Neutrophil (primary cell): ENCODE measurements around the gene HERC5.

Experiments used
- H3K27ac ChIP-seq: fragments of 200-600 bp; sonication (generic); 2 replicates; pipeline ENCODE4 v1.5.1; 2016; ENCODE audit warnings: mild to moderate bottlenecking, moderate library complexity
- H3K27me3 ChIP-seq: fragments of 200-600 bp; sonication (generic); 2 replicates; pipeline ENCODE4 v1.6.0; 2016; ENCODE audit warnings: mild to moderate bottlenecking
- H3K36me3 ChIP-seq: fragments of 200-600 bp; sonication (generic); 2 replicates; pipeline ENCODE4 v1.5.1; 2017
- H3K4me1 ChIP-seq, 2 experiments: fragments of 200-600 bp in 1 of 2; sonication (generic) in 1 of 2; 1 replicate in 1 of 2; 2 replicates in 1 of 2; pipeline versions ENCODE4 v1.5.1 to v1.6.1; 2013 to 2016; ENCODE audit warnings: low read depth in 1 of 2, low read length in 1 of 2, mild to moderate bottlenecking in 1 of 2, moderate library complexity in 1 of 2; ENCODE audit not compliant: control insufficient read depth in 1 of 2, insufficient read depth in 1 of 2
- H3K4me3 ChIP-seq, 2 experiments: fragments of 200-600 bp in 1 of 2; sonication (generic) in 1 of 2; 1 replicate in 1 of 2; 2 replicates in 1 of 2; pipeline ENCODE4 v1.5.1; 2013 to 2016; ENCODE audit warnings: low read depth in 1 of 2, low read length in 1 of 2, mild to moderate bottlenecking in 1 of 2, moderate library complexity in 1 of 2
- H3K9me3 ChIP-seq: fragments of 200-600 bp; sonication (generic); 2 replicates; pipeline ENCODE4 v1.5.1; 2016
- TF ChIP-seq, protein P1 (sequence below): fragments of 200-600 bp; sonication (generic); IDR thresholded peaks from 2 replicates; pipeline ENCODE4 v1.5.1; 2016; ENCODE audit warnings: antibody characterized with exemption

HERC5 gene

GRCh38 chr4:88531549-88531948 is 74.6 kb downstream of the HERC5 start:
- H3K4me3 ChIP-seq: no peak overlapping the region
- H3K9me3 ChIP-seq: no peaks in the 10 kb centered on the region
- H3K27me3 ChIP-seq: no peaks in the 10 kb centered on the region
- TF ChIP-seq, protein P1, sequence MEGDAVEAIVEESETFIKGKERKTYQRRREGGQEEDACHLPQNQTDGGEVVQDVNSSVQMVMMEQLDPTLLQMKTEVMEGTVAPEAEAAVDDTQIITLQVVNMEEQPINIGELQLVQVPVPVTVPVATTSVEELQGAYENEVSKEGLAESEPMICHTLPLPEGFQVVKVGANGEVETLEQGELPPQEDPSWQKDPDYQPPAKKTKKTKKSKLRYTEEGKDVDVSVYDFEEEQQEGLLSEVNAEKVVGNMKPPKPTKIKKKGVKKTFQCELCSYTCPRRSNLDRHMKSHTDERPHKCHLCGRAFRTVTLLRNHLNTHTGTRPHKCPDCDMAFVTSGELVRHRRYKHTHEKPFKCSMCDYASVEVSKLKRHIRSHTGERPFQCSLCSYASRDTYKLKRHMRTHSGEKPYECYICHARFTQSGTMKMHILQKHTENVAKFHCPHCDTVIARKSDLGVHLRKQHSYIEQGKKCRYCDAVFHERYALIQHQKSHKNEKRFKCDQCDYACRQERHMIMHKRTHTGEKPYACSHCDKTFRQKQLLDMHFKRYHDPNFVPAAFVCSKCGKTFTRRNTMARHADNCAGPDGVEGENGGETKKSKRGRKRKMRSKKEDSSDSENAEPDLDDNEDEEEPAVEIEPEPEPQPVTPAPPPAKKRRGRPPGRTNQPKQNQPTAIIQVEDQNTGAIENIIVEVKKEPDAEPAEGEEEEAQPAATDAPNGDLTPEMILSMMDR: no peak
- no peaks in the 10 kb centered on the region for H3K4me1 ChIP-seq
- H3K27ac ChIP-seq: no peak overlapping the region
- H3K36me3 ChIP-seq: no peaks in the 10 kb centered on the region

DNA sequence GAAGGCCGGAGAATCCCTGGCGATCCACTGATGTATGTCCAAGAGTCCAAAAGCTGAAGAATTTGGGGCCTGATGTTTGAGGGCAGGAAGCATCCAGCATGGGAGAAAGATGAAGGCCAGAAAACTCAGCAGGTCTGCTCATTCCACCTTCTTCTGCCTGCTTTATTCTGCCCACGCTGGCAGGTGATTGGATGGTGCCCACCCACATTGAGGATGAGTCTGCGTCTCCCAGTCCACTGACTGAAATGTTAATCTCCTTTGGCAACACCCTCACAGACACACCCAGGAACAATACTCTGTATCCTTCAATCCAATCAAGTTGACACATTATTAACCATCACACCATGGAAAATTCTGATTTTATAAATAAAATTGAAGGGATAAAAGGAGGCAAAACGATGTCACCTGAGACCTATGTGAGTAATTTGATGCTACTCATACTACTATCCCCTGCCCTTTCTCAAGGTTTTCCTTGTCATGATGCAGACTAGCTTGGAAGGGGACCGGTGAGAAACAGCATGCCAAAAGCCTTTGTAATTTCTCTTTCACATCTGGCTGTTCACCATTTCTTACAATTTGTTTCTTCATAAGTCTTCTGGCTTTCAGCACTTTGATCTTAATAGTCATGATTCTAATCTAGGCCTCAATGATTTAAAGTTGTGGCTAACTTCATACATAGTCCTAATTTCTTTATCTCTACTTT is 76.3 kb downstream of the HERC5 start:
- H3K4me1 ChIP-seq: no peaks in the 10 kb centered on the region
- H3K9me3 ChIP-seq: no peaks in the 10 kb centered on the region
- no peaks in the 10 kb centered on the region for H3K36me3 ChIP-seq
- TF ChIP-seq, protein P1: no peak
- no peak overlapping the region for H3K27ac ChIP-seq
- no peak overlapping the region for H3K4me3 ChIP-seq
- no peaks in the 10 kb centered on the region for H3K27me3 ChIP-seq

GRCh38 chr4:88533937-88534750 is 77.2 kb downstream of the HERC5 start:
- no peak overlapping the region for H3K27ac ChIP-seq

DNA sequence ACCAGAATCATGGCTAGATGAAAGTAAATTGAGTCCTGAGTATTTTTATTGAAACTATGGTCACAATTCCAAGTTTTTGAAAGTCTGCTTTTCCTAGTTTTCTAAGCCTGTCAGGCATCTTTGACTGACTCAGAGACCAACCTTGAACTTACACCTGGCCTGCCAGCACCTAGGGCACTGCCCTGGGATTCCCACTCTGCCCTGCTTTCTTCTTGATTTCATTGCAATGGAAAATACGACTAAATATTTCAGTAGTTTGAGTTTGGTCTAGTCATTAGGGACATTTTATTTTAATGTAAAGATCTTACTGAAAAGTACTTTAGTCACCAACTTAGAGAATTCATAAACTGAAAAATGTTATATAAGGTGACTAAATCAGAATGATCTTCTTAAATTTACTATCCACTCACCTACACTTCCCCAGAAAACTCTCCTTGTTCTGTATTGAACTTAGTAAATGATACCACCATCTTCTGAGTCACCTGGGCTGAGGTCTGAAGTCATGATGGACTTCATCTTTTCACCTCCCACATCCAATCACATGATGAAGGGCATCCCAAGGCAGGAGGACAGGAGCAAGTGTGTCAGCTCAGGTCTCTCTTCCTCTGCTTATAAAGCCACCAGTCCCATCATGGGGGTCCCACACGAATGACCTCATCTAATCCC is 78.3 kb downstream of the HERC5 start:
- Histone ChIP-seq H3K27ac (no peak overlapping the region), H3K36me3 (no peaks in the 10 kb centered on the region), H3K9me3 (no peaks in the 10 kb centered on the region), H3K27me3 (no peaks in the 10 kb centered on the region), H3K4me1 (peaks cover 8 to 9% of the 10 kb centered on the region in 2 experiments), H3K4me3 (no peak overlapping the region)
- TF ChIP-seq, protein P1: no peak

More at GRCh38 chr4:88533937-88534750, 77.2 kb downstream of the HERC5 start:
- H3K9me3 ChIP-seq: no peaks in the 10 kb centered on the region
- no peaks in the 10 kb centered on the region for H3K27me3 ChIP-seq
- H3K4me1 ChIP-seq: peaks cover 3 to 4% of the 10 kb centered on the region in 2 experiments
- TF ChIP-seq, protein P1: no peak
- no peak overlapping the region for H3K4me3 ChIP-seq
- H3K36me3 ChIP-seq: no peaks in the 10 kb centered on the region

DNA sequence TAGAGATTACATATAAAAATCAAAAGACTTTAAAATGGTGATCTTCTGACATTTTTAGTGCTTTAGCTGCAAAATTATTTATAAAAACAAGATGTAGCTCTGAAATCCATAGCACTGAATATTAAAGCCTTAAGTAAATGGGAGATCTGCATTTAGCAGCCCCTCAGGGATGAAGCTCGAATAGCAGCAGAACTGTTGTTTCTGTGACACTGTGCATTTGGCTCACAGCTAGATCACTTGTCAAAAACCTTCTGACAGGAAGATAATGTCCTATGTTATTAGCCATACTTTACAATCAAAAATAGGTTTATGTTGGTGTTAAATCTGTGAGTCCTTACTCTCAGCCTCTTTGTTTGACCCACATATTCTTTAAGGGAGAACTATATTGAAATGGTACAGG is 80.8 kb downstream of the HERC5 start:
- H3K27ac ChIP-seq: no peak overlapping the region
- TF ChIP-seq, protein P1: no peak
- peaks cover 8 to 9% of the 10 kb centered on the region in 2 experiments for H3K4me1 ChIP-seq
- no peaks in the 10 kb centered on the region for H3K27me3 ChIP-seq
- H3K4me3 ChIP-seq: no peak overlapping the region
- no peaks in the 10 kb centered on the region for H3K9me3 ChIP-seq
- no peaks in the 10 kb centered on the region for H3K36me3 ChIP-seq
